ENCODE results near the gene CDHR5.
"Not testable (repeated sequence)": the region's sequence is repeated elsewhere in the genome, so short reads cannot be mapped to it uniquely, and the experiment has no call there.

The CDHR5 gene

GRCh38 chr11:624705-625635 lies at the start of gene CDHR5:
Gene CDHR5, minus strand, starts transcription at chr11:624955. Its CDS starts 53 bp downstream, at chr11:624902.
- DNase-seq, result no peak

DNA sequence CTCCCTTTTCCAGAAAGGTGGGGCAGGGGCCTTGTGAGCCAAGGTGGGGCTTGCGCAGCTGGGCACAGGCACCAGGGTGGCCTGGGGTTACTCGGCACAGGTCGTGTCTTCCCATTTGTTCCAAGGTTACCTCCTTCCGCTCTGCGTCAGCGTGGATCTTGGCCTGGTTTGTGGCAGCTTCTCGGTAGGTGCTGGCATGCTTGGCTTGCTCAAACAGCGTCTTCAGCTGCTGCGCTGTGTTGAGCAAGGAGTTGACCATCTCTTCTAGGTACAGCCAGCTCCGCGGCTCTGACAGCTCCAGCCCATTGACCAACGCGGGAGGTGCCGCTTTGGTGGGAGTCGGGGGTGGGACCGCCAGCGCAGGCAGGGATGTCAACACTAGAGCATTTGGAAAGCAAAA lies 49.7 kb upstream of the CDHR5 start:
- no peak for DNase-seq

- DNase-seq, result no peak
Measured at GRCh38 chr11:673866-674265, 49.1 kb upstream of the CDHR5 start.

DNA sequence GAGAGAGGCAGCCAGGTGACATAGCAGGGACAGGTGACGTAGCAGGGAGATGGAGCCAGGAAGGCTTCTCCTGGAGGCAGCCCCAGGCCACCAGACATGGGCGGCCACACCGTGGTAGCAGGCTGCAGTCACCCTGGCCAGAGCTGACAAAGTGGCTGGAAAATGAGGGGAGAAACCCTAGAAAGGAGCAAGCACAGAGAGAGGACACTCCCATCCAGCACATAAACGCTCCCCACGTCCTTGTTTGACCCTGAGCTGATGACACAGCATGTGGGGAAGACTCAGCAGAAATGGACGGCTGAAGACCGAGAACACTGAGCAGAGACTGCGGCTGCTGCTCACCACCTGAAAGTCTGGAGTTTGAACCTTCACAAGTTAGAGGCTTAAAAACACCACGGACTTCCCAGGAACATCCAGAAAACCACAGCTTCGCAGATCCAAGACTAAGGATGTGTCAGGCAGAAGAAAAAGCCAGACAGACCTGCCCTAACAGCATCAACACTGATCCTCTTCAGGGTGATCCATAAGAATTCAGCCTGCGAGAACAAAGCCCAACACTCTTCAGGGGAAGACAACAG lies 41.0 kb upstream of the CDHR5 start:
- no peak for DNase-seq

- DNase-seq, result no peak
Measured at GRCh38 chr11:665062-665703, 40.4 kb upstream of the CDHR5 start.

DNA sequence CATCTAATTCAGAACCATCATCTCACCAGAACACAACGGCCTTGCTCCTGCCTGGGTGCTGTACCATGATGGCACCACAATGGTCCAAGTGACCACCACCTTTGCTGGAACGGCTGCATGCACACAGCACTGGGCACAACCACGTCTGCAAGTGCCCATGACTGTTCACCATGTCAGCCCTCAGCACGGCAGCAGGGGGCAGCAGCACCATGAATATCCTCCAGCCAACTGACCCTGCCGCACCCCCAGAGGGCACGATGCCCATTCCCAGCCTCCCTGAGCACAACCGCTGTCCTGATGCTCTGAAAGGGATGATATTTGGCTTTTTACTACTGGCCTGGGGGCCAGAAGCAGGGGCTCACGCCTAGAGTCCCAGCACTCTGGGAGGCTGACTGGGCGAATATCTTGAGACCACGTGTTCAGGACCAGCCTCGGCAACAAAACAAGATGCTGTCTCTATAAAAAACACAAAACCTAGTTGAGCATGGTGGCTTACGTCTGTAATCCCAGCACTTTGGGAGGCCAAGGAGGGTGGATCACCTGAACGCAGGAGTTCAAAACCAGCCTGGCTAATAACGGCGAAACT lies 38.0 kb upstream of the CDHR5 start:
- DNase-seq, result no peak

DNA sequence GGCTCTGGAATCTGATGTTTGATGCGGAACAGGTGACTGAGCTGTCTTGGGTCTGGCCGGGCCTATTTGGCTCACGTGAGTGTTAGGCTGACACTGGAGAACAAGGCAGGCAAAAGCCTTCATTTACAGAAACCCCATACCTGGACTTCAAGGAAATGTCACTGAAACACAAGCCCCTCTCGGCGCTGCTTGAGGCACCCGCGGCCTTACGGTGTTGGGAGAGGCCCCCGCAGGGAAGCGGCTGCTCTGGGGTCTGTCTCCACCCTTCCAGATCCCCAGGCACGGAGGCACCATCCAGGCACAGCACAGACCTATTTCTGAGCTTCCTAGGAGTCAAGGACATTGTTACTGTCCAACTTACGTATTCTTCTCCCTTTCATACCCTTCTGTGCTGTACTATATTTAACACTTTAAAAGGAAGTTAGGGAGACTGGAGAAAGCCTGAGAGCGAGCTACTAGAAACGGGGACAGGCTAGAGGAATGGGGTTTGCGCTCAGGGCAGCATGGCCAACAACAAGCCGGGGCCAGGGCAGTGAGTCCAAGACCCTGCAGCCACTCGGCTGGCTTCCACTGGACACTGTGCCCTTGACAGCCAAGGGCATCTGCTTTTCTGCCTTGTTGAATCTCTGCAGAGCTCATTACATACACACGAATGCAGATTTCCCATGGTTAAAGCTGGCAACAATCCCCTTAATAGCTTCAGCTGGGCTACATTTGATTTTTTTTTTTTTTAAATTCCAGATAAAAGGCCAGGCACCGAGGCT lies 36.1 kb upstream of the CDHR5 start:
- DNase-seq, result no peak

DNA sequence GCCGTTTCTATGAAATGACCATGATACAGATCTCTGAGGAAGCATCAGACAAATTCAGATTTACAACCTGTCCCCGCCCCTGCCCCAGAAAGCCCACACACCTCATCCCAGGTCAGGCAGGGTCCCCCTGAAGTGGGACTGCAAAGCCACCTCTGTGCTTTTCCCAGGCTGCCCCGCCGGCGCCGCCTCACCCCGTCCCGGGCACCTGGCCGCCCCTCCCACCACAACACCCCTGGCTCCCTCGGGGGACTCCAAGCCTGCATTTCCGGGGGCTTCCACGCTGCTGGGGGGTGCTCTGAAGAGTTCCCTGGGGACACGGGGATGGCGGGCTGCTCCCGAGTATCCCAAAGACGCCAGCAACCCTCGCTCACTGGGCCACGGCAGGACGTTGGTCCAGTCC lies 35.5 kb upstream of the CDHR5 start:
- no peak for DNase-seq

- DNase-seq, result no peak
Measured at GRCh38 chr11:659532-660085, 34.9 kb upstream of the CDHR5 start.

DNA sequence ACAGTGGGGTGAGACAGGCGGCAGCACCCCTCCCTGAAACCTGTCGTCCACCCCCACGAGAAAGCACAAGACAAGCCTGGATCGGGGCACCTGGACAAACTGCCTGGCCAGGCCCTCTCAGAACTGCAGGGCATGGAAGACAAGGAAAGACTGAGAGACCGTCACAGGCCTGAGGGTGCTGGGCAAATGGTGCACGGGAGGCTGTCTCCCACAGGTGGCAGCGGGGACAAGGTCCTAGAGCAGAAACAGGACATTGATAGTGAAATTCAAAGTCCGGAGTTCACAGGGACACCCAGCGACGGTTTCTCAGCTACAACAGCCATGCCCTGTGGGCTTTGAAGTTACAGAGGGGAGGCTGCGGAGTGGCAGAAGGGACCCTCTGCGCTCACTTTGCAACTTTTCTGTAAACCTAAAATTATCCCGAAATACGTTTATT lies 33.0 kb upstream of the CDHR5 start:
- no peak for DNase-seq

- no peak for DNase-seq
Measured at GRCh38 chr11:656866-657265, 32.1 kb upstream of the CDHR5 start.

- DNase-seq, result no peak
Measured at GRCh38 chr11:656426-656825, 31.7 kb upstream of the CDHR5 start.

DNA sequence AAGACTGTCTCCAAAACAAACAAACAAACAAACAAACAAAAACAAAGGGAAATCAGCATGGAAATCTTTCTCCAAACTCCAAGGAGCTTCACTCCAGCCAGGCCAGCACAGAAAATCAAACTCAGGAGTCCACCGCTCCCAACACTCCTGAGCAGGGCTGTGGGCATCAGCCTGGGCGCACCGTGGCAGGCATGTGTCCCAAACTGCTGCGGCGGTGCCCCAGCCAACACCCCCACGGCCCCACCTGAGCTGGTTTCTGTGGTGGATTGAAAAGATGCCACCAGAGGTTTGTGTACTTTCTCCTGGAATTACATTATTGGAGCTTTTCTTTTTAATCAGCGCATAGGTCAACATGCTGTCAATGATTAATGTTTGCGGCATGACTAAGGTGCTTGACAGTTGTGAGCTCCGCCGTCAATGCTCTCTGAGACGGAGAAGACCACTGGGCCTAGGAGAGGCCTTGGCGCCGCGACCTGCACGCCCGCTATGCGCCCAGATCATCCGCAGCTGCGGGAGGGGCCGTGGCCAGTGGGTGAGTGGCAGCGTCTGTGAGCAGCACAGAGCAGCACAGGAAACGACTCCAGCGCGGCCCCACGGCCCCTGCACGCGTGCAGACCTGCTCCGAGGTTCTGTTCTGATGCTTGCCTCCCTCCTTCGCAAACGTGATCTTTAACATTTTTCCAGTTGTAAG lies 30.4 kb upstream of the CDHR5 start:
- no peak for DNase-seq

- DNase-seq, result not testable (repeated sequence)
Measured at GRCh38 chr11:654444-654843, 29.7 kb upstream of the CDHR5 start.

GRCh38 chr11:653837-654236 lies 29.1 kb upstream of the CDHR5 start:
- no peak for DNase-seq

GRCh38 chr11:653136-653535 lies 28.4 kb upstream of the CDHR5 start:
- DNase-seq, result not testable (repeated sequence)

- no peak for DNase-seq
Measured at GRCh38 chr11:650482-650881, 25.7 kb upstream of the CDHR5 start.

GRCh38 chr11:647672-648158 lies 23.0 kb upstream of the CDHR5 start:
- DNase-seq, result not testable (repeated sequence)

- no peak for DNase-seq
Measured at GRCh38 chr11:646214-646613, 21.5 kb upstream of the CDHR5 start.

DNA sequence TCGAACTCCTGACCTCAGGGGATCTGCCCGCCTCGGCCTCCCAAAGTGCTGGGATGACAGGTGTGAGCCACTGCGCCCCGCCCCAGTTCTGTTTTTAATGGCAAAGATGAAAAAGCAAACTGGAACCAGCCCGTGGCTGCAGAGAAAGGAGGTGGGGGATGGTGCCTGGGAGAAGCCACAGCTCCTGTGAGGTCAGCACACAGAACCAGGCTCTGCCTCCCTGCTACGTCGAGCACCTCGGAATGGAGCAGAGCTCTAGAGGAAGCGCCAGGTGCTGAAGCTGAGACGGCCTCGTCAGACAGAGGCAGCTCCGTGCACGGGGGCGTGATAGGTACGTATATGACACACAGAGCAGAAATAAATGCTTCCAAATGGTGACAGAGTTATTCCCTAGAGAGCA lies 20.8 kb upstream of the CDHR5 start:
- DNase-seq, result no peak

Measured in DMS79 treated with DMSO at 0.1 percent for 48 hours (cell line).